WTC11 (cell line): ENCODE results near the gene CATSPER1.

Experiments used
- CDX4 ChIP-seq: fragments of 250-450 bp; sonication (Bioruptor Pico); IDR thresholded peaks from 2 replicates; pipeline ENCODE4 v1.9.0; 2021; ENCODE audit warnings: moderate library complexity, mild to moderate bottlenecking, inconsistent platforms, borderline replicate concordance
- ETV6 ChIP-seq: sonication (generic); formaldehyde crosslinking; IDR thresholded peaks from 2 replicates; pipeline ENCODE4 v1.8.1; 2022; ENCODE audit warnings: mild to moderate bottlenecking, missing genetic modification reagents
- FOXK1 ChIP-seq: sonication (generic); formaldehyde crosslinking; IDR thresholded peaks from 2 replicates; pipeline ENCODE4 v1.8.0; 2022; ENCODE audit warnings: mild to moderate bottlenecking, moderate library complexity, missing genetic modification reagents
- MLX ChIP-seq: sonication (generic); formaldehyde crosslinking; IDR thresholded peaks from 2 replicates; pipeline ENCODE4 v1.8.1; 2023; ENCODE audit warnings: mild to moderate bottlenecking, missing genetic modification reagents, moderate library complexity
- NR3C1 ChIP-seq: sonication (generic); formaldehyde crosslinking; conservative IDR thresholded peaks from 2 replicates; pipeline ENCODE4 v1.8.1; 2023; ENCODE audit warnings: low read depth, mild to moderate bottlenecking, missing genetic modification reagents
- OVOL2 ChIP-seq: fragments of 250-450 bp; sonication (Bioruptor Pico); IDR thresholded peaks from 2 replicates; pipeline ENCODE4 v1.9.0; 2021; ENCODE audit warnings: mild to moderate bottlenecking, borderline replicate concordance
- SMAD3 ChIP-seq: sonication (generic); formaldehyde crosslinking; IDR thresholded peaks from 2 replicates; pipeline ENCODE4 v1.8.0; 2022; ENCODE audit warnings: missing genetic modification reagents, mild to moderate bottlenecking, borderline replicate concordance
- TF ChIP-seq, protein P1 (sequence below): fragments of 200-600 bp; IDR thresholded peaks from 2 replicates; pipeline ENCODE4 v1.8.0; 2022; ENCODE audit warnings: antibody characterized with exemption
- TF ChIP-seq, protein P2 (sequence below): sonication (generic); formaldehyde crosslinking; IDR thresholded peaks from 2 replicates; pipeline ENCODE4 v1.8.0; 2023; ENCODE audit warnings: missing genetic modification reagents
- TF ChIP-seq, protein P3 (sequence below): fragments of 250-450 bp; sonication (Bioruptor Pico); IDR thresholded peaks from 2 replicates; pipeline ENCODE4 v2.1.2; 2022; ENCODE audit warnings: mild to moderate bottlenecking, moderate library complexity
- TF ChIP-seq, protein P4 (sequence below): fragments of 250-450 bp; sonication (Bioruptor Pico); conservative IDR thresholded peaks from 2 replicates; pipeline ENCODE4 v1.9.0; 2021; ENCODE audit warnings: mild to moderate bottlenecking
- TF ChIP-seq, protein P5 (sequence below): sonication (generic); formaldehyde crosslinking; IDR thresholded peaks from 2 replicates; pipeline ENCODE4 v1.8.1; 2022; ENCODE audit warnings: missing genetic modification reagents, borderline replicate concordance

- TF ChIP-seq, protein P1, sequence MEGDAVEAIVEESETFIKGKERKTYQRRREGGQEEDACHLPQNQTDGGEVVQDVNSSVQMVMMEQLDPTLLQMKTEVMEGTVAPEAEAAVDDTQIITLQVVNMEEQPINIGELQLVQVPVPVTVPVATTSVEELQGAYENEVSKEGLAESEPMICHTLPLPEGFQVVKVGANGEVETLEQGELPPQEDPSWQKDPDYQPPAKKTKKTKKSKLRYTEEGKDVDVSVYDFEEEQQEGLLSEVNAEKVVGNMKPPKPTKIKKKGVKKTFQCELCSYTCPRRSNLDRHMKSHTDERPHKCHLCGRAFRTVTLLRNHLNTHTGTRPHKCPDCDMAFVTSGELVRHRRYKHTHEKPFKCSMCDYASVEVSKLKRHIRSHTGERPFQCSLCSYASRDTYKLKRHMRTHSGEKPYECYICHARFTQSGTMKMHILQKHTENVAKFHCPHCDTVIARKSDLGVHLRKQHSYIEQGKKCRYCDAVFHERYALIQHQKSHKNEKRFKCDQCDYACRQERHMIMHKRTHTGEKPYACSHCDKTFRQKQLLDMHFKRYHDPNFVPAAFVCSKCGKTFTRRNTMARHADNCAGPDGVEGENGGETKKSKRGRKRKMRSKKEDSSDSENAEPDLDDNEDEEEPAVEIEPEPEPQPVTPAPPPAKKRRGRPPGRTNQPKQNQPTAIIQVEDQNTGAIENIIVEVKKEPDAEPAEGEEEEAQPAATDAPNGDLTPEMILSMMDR, result no peak
- TF ChIP-seq FOXK1 (CRISPR knock-in tag), result no peak
- no peak for TF ChIP-seq ETV6 (CRISPR knock-in tag)
- TF ChIP-seq, protein P2, sequence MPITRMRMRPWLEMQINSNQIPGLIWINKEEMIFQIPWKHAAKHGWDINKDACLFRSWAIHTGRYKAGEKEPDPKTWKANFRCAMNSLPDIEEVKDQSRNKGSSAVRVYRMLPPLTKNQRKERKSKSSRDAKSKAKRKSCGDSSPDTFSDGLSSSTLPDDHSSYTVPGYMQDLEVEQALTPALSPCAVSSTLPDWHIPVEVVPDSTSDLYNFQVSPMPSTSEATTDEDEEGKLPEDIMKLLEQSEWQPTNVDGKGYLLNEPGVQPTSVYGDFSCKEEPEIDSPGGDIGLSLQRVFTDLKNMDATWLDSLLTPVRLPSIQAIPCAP (CRISPR knock-in tag), result no peak
- TF ChIP-seq OVOL2 (CRISPR knock-in tag), result no peak
- TF ChIP-seq, protein P3, sequence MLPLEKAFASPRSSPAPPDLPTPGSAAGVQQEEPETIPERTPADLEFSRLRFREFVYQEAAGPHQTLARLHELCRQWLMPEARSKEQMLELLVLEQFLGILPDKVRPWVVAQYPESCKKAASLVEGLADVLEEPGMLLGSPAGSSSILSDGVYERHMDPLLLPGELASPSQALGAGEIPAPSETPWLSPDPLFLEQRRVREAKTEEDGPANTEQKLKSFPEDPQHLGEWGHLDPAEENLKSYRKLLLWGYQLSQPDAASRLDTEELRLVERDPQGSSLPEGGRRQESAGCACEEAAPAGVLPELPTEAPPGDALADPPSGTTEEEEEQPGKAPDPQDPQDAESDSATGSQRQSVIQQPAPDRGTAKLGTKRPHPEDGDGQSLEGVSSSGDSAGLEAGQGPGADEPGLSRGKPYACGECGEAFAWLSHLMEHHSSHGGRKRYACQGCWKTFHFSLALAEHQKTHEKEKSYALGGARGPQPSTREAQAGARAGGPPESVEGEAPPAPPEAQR, result no peak
- TF ChIP-seq NR3C1 (CRISPR knock-in tag), result no peak
- TF ChIP-seq SMAD3 (CRISPR knock-in tag), result no peak
- no peak for TF ChIP-seq CDX4
- TF ChIP-seq, protein P4, sequence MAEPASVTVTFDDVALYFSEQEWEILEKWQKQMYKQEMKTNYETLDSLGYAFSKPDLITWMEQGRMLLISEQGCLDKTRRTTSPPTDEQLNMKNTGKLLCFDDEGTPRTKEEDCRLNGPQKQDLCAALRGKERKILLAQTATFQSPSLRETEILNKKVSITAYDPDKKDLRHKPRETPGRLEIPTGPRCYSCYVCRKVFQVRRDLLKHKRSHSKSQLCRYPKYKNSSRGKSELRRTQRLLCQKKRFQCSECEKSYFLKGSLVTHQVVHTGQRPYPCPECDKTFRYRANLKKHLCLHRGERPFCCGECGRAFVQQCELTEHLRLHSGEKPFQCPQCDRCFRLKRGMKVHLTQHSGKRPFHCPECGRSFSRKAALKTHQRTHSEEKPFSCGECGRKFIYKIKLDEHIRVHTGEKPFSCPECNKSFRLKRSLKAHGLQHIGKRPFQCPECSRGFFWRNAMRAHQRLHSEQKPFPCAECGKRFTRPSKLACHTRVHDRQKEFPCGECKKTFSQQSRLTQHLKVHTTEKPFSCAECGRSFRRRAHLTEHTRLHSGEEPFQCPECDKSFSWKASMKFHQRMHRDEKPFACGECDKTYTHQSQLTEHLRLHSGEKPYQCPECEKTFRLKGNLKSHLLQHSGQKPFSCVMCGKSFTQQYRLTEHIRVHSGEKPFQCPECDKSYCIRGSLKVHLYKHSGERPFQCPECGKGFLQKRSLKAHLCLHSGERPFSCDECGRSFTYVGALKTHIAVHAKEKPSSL (CRISPR knock-in tag), result no peak
- TF ChIP-seq MLX (CRISPR knock-in tag), result no peak
- TF ChIP-seq, protein P5, sequence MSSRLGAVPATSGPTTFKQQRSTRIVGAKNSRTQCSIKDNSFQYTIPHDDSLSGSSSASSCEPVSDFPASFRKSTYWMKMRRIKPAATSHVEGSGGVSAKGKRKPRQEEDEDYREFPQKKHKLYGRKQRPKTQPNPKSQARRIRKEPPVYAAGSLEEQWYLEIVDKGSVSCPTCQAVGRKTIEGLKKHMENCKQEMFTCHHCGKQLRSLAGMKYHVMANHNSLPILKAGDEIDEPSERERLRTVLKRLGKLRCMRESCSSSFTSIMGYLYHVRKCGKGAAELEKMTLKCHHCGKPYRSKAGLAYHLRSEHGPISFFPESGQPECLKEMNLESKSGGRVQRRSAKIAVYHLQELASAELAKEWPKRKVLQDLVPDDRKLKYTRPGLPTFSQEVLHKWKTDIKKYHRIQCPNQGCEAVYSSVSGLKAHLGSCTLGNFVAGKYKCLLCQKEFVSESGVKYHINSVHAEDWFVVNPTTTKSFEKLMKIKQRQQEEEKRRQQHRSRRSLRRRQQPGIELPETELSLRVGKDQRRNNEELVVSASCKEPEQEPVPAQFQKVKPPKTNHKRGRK (CRISPR knock-in tag), result no peak
Measured at GRCh38 chr11:66026017-66026529, at the start of gene CATSPER1.
